Liver (tissue), 9 donors: Measurements from ENCODE around the gene VDAC1. TPM values are rescaled to one million over a fixed set of nuclear protein-coding genes. Genes with fewer than 3 reads are reported as not detected.

ENCODE experiments used
- DNase-seq: peaks from one replicate; pipeline ENCODE4 v3.0.0-alpha.2; 2017; ENCODE audit warnings: low spot score
- H3K27ac ChIP-seq, 2 donors: one replicate each; pipeline ENCODE4 v1.7.0; 2013; ENCODE audit warnings: inconsistent platforms in 2 of 2, low read length in 2 of 2, control low read depth in 1 of 2, low read depth in 1 of 2, mild to moderate bottlenecking in 1 of 2
- H3K27me3 ChIP-seq, 4 donors: one replicate each; pipeline versions ENCODE4 v1.6.1 to v1.7.0; 2013; ENCODE audit warnings: low read length in 3 of 4, inconsistent platforms in 1 of 4, mild to moderate bottlenecking in 1 of 4, moderate library complexity in 1 of 4; ENCODE audit not compliant: control insufficient read depth in 4 of 4, insufficient read depth in 4 of 4
- H3K36me3 ChIP-seq, 4 donors: one replicate each; pipeline versions ENCODE4 v1.6.1 to v1.7.0; 2013; ENCODE audit warnings: low read length in 3 of 4, mild to moderate bottlenecking in 3 of 4, low read depth in 1 of 4, moderate library complexity in 1 of 4; ENCODE audit not compliant: control insufficient read depth in 4 of 4, insufficient read depth in 3 of 4
- H3K4me1 ChIP-seq, 4 donors: one replicate each; pipeline versions ENCODE4 v1.6.1 to v1.7.0; 2013; ENCODE audit warnings: low read length in 3 of 4, mild to moderate bottlenecking in 3 of 4, moderate library complexity in 1 of 4; ENCODE audit not compliant: control insufficient read depth in 4 of 4, insufficient read depth in 4 of 4
- H3K4me3 ChIP-seq, 3 donors: one replicate each; pipeline versions ENCODE4 v1.6.1 to v1.7.0; 2013; ENCODE audit warnings: low read length in 3 of 3, control low read depth in 1 of 3, low read depth in 1 of 3, mild to moderate bottlenecking in 1 of 3
- H3K9ac ChIP-seq, 2 donors: one replicate each; pipeline ENCODE4 v1.7.0; 2013; ENCODE audit warnings: low read length in 2 of 2, mild to moderate bottlenecking in 2 of 2, moderate library complexity in 2 of 2, control low read depth in 1 of 2, low read depth in 1 of 2
- H3K9me3 ChIP-seq, 4 donors: one replicate each; pipeline versions ENCODE4 v1.6.1 to v1.7.0; 2013; ENCODE audit warnings: low read length in 3 of 4; ENCODE audit not compliant: control insufficient read depth in 4 of 4
- CTCF ChIP-seq: fragments of 150-350 bp; IDR thresholded peaks from 2 replicates; pipeline ENCODE4 v1.5.1; 2017; ENCODE audit warnings: improper control_type of control experiment, low read depth, low read length; ENCODE audit not compliant: missing input control
- EGR1 ChIP-seq, 2 donors: IDR thresholded peaks; 2 replicates each; pipeline ENCODE4 v1.6.1; 2016 to 2018; ENCODE audit warnings: antibody characterized with exemption in 2 of 2, low read depth in 2 of 2
- FOXA1 ChIP-seq: IDR thresholded peaks from 2 replicates; pipeline ENCODE4 v1.6.1; 2016; ENCODE audit warnings: antibody characterized with exemption
- FOXA2 ChIP-seq: IDR thresholded peaks from 2 replicates; pipeline ENCODE4 v1.6.1; 2016; ENCODE audit warnings: antibody characterized with exemption
- GABPA ChIP-seq, 2 donors: IDR thresholded peaks in 1 of 2; conservative IDR thresholded peaks in 1 of 2; 2 replicates each; pipeline ENCODE4 v1.6.1; 2016; ENCODE audit warnings: antibody characterized with exemption in 2 of 2, mild to moderate bottlenecking in 1 of 2, moderate library complexity in 1 of 2
- HNF4A ChIP-seq, 2 donors: conservative IDR thresholded peaks; 2 replicates each; pipeline ENCODE4 v1.6.1; 2016; ENCODE audit warnings: antibody characterized with exemption in 2 of 2, mild to moderate bottlenecking in 2 of 2
- HNF4G ChIP-seq: IDR thresholded peaks from 2 replicates; pipeline ENCODE4 v1.6.1; 2016; ENCODE audit warnings: antibody characterized with exemption
- NR2F2 ChIP-seq: IDR thresholded peaks from 2 replicates; pipeline ENCODE4 v1.6.1; 2016; ENCODE audit warnings: antibody characterized with exemption
- RAD21 ChIP-seq, 2 donors: IDR thresholded peaks; 2 replicates each; pipeline ENCODE4 v1.6.1; 2016; ENCODE audit warnings: antibody characterized with exemption in 2 of 2, mild to moderate bottlenecking in 2 of 2
- RXRA ChIP-seq, 2 donors: IDR thresholded peaks; 2 replicates each; pipeline ENCODE4 v1.6.1; 2017 to 2018; ENCODE audit warnings: antibody characterized with exemption in 2 of 2, mild to moderate bottlenecking in 1 of 2
- SP1 ChIP-seq: IDR thresholded peaks from 2 replicates; pipeline ENCODE4 v1.6.1; 2018; ENCODE audit warnings: antibody characterized with exemption, mild to moderate bottlenecking
- TAF1 ChIP-seq: conservative IDR thresholded peaks from 2 replicates; pipeline ENCODE4 v1.6.1; 2016; ENCODE audit warnings: antibody characterized with exemption, mild to moderate bottlenecking
- YY1 ChIP-seq: IDR thresholded peaks from 2 replicates; pipeline ENCODE4 v1.6.1; 2016; ENCODE audit warnings: antibody characterized with exemption, mild to moderate bottlenecking
- WGBS: extraction: QIAGEN DNeasy Blood & Tissue Kit; methylation state at CpG from one replicate; pipeline ENCODE4 v1.1.7; 2013; 5-methylcytosine and 5-hydroxymethylcytosine counted together
- polyA plus RNA-seq, 2 donors: library from polyadenylated mRNA; stranded (reverse) in 1 of 2; unstranded in 1 of 2; fragments of 200-250 nt in 1 of 2; fragments of >200 nt in 1 of 2; fragmentation: Nextera tagmentation in 1 of 2; extraction: Ambion mirVana in 1 of 2; gene quantifications; one replicate each; pipeline versions ENCODE4 v1.2.1 to v1.2.3, GENCODE V29; 2013 to 2015
- total RNA-seq, 2 donors: library from RNA; depleted of rRNA; stranded (reverse); fragments of >200 nt; gene quantifications; one replicate each; pipeline ENCODE4 v1.2.3, GENCODE V29; 2014
- TF ChIP-seq, protein P1 (sequence below): IDR thresholded peaks from 2 replicates; pipeline ENCODE4 v1.6.1; 2016; ENCODE audit warnings: antibody characterized with exemption
- TF ChIP-seq, protein P2 (sequence below): IDR thresholded peaks from 2 replicates; pipeline ENCODE4 v1.6.1; 2016; ENCODE audit warnings: antibody characterized with exemption, mild to moderate bottlenecking
- TF ChIP-seq, protein P3 (sequence below): IDR thresholded peaks from 2 replicates; pipeline ENCODE4 v1.6.1; 2016; ENCODE audit warnings: antibody characterized with exemption
- TF ChIP-seq, protein P4 (sequence below): IDR thresholded peaks from 2 replicates; pipeline ENCODE4 v1.6.1; 2016; ENCODE audit warnings: antibody characterized with exemption
- donor health status: healthy.
- donor health status: healthy.
- donor health status: healthy.
- donor health status: healthy.
- donor health status: healthy.

The VDAC1 gene
- total and polyA plus RNA-seq, 4 donors = 85.4 to 139 (median 121) TPM

DNA sequence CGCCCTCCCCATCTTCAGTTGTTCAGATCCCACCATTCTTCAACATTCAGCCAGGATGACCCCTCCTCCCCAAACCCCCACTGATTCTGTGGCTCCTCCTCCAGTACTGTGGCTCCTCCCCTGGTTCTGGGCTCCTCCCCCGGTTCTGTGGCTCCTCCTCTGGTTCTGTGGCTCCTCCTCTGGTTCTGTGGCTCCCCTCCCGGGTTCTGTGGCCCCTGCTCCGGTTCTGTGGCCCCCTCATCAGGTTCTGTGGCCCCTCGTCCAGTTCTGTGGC is 69.2 kb downstream of the VDAC1 start:
- Histone ChIP-seq H3K27ac (no peak overlapping the region), H3K9me3 (no peaks in the 10 kb centered on the region), H3K27me3 (no peaks in the 10 kb centered on the region), H3K4me3 (no peak overlapping the region), H3K4me1 (no peaks in the 10 kb centered on the region), H3K9ac (no peak overlapping the region), H3K36me3 (no peaks in the 10 kb centered on the region)
- DNase-seq = no peak
- 84% methylated on average over 5 of the region's 5 CpGs for WGBS
- TF ChIP-seq FOXA1 (no peak), CTCF (no peak), HNF4G (no peak), RXRA (IDR thresholded peaks at IDR 0.05) (no peak), FOXA2 (no peak), TAF1 (no peak), SP1 (no peak), HNF4A (conservative IDR thresholded peaks at IDR 0.05) (no peak), YY1 (no peak), EGR1 (IDR thresholded peaks at IDR 0.05; ENCODE audit: low read depth in 2 of 2) (no peak), RAD21 (IDR thresholded peaks at IDR 0.05) (no peak), NR2F2 (no peak), GABPA (IDR thresholded peaks at IDR 0.05 in 1 of 2, conservative IDR thresholded peaks at IDR 0.05 in 1 of 2) (no peak)
- TF ChIP-seq, protein P1, sequence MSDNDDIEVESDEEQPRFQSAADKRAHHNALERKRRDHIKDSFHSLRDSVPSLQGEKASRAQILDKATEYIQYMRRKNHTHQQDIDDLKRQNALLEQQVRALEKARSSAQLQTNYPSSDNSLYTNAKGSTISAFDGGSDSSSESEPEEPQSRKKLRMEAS = no peak
- TF ChIP-seq, protein P2, sequence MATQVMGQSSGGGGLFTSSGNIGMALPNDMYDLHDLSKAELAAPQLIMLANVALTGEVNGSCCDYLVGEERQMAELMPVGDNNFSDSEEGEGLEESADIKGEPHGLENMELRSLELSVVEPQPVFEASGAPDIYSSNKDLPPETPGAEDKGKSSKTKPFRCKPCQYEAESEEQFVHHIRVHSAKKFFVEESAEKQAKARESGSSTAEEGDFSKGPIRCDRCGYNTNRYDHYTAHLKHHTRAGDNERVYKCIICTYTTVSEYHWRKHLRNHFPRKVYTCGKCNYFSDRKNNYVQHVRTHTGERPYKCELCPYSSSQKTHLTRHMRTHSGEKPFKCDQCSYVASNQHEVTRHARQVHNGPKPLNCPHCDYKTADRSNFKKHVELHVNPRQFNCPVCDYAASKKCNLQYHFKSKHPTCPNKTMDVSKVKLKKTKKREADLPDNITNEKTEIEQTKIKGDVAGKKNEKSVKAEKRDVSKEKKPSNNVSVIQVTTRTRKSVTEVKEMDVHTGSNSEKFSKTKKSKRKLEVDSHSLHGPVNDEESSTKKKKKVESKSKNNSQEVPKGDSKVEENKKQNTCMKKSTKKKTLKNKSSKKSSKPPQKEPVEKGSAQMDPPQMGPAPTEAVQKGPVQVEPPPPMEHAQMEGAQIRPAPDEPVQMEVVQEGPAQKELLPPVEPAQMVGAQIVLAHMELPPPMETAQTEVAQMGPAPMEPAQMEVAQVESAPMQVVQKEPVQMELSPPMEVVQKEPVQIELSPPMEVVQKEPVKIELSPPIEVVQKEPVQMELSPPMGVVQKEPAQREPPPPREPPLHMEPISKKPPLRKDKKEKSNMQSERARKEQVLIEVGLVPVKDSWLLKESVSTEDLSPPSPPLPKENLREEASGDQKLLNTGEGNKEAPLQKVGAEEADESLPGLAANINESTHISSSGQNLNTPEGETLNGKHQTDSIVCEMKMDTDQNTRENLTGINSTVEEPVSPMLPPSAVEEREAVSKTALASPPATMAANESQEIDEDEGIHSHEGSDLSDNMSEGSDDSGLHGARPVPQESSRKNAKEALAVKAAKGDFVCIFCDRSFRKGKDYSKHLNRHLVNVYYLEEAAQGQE = no peak
- TF ChIP-seq, protein P3, sequence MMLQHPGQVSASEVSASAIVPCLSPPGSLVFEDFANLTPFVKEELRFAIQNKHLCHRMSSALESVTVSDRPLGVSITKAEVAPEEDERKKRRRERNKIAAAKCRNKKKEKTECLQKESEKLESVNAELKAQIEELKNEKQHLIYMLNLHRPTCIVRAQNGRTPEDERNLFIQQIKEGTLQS = no peak
- TF ChIP-seq, protein P4, sequence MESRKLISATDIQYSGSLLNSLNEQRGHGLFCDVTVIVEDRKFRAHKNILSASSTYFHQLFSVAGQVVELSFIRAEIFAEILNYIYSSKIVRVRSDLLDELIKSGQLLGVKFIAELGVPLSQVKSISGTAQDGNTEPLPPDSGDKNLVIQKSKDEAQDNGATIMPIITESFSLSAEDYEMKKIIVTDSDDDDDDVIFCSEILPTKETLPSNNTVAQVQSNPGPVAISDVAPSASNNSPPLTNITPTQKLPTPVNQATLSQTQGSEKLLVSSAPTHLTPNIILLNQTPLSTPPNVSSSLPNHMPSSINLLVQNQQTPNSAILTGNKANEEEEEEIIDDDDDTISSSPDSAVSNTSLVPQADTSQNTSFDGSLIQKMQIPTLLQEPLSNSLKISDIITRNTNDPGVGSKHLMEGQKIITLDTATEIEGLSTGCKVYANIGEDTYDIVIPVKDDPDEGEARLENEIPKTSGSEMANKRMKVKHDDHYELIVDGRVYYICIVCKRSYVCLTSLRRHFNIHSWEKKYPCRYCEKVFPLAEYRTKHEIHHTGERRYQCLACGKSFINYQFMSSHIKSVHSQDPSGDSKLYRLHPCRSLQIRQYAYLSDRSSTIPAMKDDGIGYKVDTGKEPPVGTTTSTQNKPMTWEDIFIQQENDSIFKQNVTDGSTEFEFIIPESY = no peak
